ENCODE data around the gene HIKESHI.
A peak's percentile ranks its signal among the peaks of the same experiment; 100 is the strongest.
"Not testable (repeated sequence)": the region's sequence is repeated elsewhere in the genome, so short reads cannot be mapped to it uniquely, and the experiment has no call there.

The HIKESHI gene

DNA sequence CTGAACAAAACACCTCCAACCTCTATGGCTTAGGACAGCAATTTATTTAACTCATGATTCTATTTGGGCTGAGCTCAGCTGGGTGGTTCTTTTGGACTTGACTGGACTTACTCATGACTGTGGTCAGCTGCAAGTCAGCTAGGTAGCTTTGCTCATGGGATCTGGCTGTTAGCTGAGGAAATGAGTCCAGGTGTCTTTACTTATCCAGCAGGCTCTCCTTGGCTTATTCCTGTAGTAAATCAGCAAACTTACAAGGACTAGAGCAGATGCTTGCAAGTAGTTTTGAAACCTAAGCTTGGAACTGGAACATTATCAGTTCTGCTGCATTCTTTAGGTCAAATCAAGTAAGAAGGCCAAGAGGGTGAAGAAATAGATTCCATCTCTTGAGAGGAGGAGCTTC, 8.0 kb upstream of the HIKESHI start:
- TF ChIP-seq CTCF (IDR thresholded peaks at IDR 0.05), result no peak
- intact Hi-C loops (cut with DNase I; ENCODE audit: low total_unique reads), result loop anchor here (10.0 kb wide), 1 partner anchor 439 kb away; the partner anchor contains the start of gene CCDC83
- no peak for DNase-seq
- H3K27me3 ChIP-seq, result no peaks in the 10 kb centered on the region
- no peak overlapping the region for H3K27ac ChIP-seq
- H3K4me1 ChIP-seq, result no peaks in the 10 kb centered on the region
- H3K4me3 ChIP-seq, result no peak overlapping the region
- H3K9me3 ChIP-seq, result no peaks in the 10 kb centered on the region
- no peaks in the 10 kb centered on the region for H3K36me3 ChIP-seq

DNA sequence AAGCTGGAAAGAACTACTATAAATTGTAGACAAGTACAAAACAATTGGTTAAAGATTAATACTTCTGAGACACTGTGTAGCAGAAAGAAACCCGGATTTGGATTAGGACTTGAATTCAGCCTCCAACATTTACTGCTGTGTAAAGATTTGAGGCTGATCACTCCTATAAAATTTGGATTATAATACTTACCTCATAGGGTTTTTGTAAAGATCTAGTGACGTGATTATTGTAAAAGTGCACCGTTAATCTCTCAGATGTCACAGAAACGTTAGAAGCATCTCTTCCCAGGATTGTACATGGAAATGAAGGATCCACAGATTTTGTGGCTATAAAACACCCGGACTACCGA, 323 bp upstream of the HIKESHI start:
- DNase-seq, result no peak
- intact Hi-C loops (cut with DNase I; ENCODE audit: low total_unique reads), result loop anchor here (5.0 kb wide), 1 partner anchor 59 kb away; the partner anchor contains the start of gene EED

GRCh38 chr11:86303257-86303656, 1.2 kb downstream of the HIKESHI start:
- DNase-seq, result no peak
- no peaks in the 10 kb centered on the region for H3K9me3 ChIP-seq
- H3K27me3 ChIP-seq, result no peaks in the 10 kb centered on the region
- intact Hi-C loops (cut with DNase I; ENCODE audit: low total_unique reads), result loop anchor here (5.0 kb wide), 1 partner anchor 61 kb away; the partner anchor contains the start of gene EED
- H3K4me3 ChIP-seq, result peak overlapping the region; percentile 87 to 91
- TF ChIP-seq CTCF (IDR thresholded peaks at IDR 0.05), result no peak
- H3K27ac ChIP-seq, result peak overlapping the region; percentile 87 to 94
- peaks cover 0 to 33% (median 11%) of the 10 kb centered on the region in 4 donors for H3K4me1 ChIP-seq
- H3K36me3 ChIP-seq, result no peaks in the 10 kb centered on the region

More for the DNA sequence above, 323 bp upstream of the HIKESHI start:
- Histone ChIP-seq H3K4me3 (peak overlapping the region; percentile 87 to 91), H3K27ac (peak overlapping the region in 1 of 2 donors; percentile 94), H3K9me3 (no peaks in the 10 kb centered on the region), H3K36me3 (no peaks in the 10 kb centered on the region), H3K27me3 (no peaks in the 10 kb centered on the region), H3K4me1 (peaks cover 0 to 33% (median 11%) of the 10 kb centered on the region in 4 donors)
- TF ChIP-seq CTCF (IDR thresholded peaks at IDR 0.05), result no peak

GRCh38 chr11:86308710-86309109, 6.7 kb downstream of the HIKESHI start:
- H3K27me3 ChIP-seq; H3K9me3 ChIP-seq; H3K4me3 ChIP-seq; H3K27ac ChIP-seq; H3K36me3 ChIP-seq; intact Hi-C loops (cut with DNase I; ENCODE audit: low total_unique reads); DNase-seq: not testable (repeated sequence)
- H3K4me1 ChIP-seq, result peaks cover 0 to 17% (median 5%) of the 10 kb centered on the region in 4 donors

GRCh38 chr11:86313793-86314192, 11.8 kb downstream of the HIKESHI start:
- TF ChIP-seq CTCF (IDR thresholded peaks at IDR 0.05), result no peak
- intact Hi-C loops (cut with DNase I; ENCODE audit: low total_unique reads), result no loop called here

GRCh38 chr11:86314636-86315035, 12.6 kb downstream of the HIKESHI start:
- Histone ChIP-seq H3K36me3 (peaks cover 0 to 25% (median 17%) of the 10 kb centered on the region in 3 donors), H3K4me1 (no peaks in the 10 kb centered on the region), H3K27me3 (no peaks in the 10 kb centered on the region), H3K4me3 (no peak overlapping the region), H3K9me3 (no peaks in the 10 kb centered on the region), H3K27ac (no peak overlapping the region)
- no peak for DNase-seq
- intact Hi-C loops (cut with DNase I; ENCODE audit: low total_unique reads), result no loop called here
- TF ChIP-seq CTCF (IDR thresholded peaks at IDR 0.05), result no peak

More at GRCh38 chr11:86313793-86314192, 11.8 kb downstream of the HIKESHI start:
- no peak overlapping the region for H3K4me3 ChIP-seq
- H3K27me3 ChIP-seq, result no peaks in the 10 kb centered on the region
- H3K27ac ChIP-seq, result no peak overlapping the region
- no peak for DNase-seq
- peaks cover 0 to 18% (median 17%) of the 10 kb centered on the region in 3 donors for H3K36me3 ChIP-seq
- H3K4me1 ChIP-seq, result no peaks in the 10 kb centered on the region
- no peaks in the 10 kb centered on the region for H3K9me3 ChIP-seq

All from tibial artery (tissue), 4 donors.